HepG2 (cell line): ENCODE measurements around the gene SNF8. TPM values are rescaled to one million over a fixed set of nuclear protein-coding genes. Genes with fewer than 3 reads are reported as not detected.

Source experiments
- CBX1 ChIP-seq: IDR thresholded peaks from one replicate; pipeline ENCODE4 v1.6.1; 2016; ENCODE audit warnings: antibody characterized with exemption, low read depth
- E2F1 ChIP-seq: sonication (generic); formaldehyde crosslinking; IDR thresholded peaks from 2 replicates; pipeline ENCODE4 v1.5.0; 2020; ENCODE audit warnings: missing genetic modification reagents
- ETS1 ChIP-seq: sonication (generic); formaldehyde crosslinking; IDR thresholded peaks from 2 replicates; pipeline ENCODE4 v1.4.0; 2020; ENCODE audit warnings: missing genetic modification reagents
- FLYWCH1 ChIP-seq: sonication (generic); formaldehyde crosslinking; IDR thresholded peaks from 2 replicates; pipeline ENCODE4 v1.8.1; 2023; ENCODE audit warnings: mild to moderate bottlenecking, missing genetic modification reagents
- HES4 ChIP-seq: sonication (generic); formaldehyde crosslinking; IDR thresholded peaks from 2 replicates; pipeline ENCODE4 v1.9.0; 2021; ENCODE audit warnings: mild to moderate bottlenecking, missing genetic modification reagents, borderline replicate concordance
- HOXD1 ChIP-seq: sonication (generic); formaldehyde crosslinking; IDR thresholded peaks from 2 replicates; pipeline ENCODE4 v1.5.0; 2020; ENCODE audit warnings: missing genetic modification reagents
- KDM3A ChIP-seq: IDR thresholded peaks from 2 replicates; pipeline ENCODE4 v1.6.1; 2018; ENCODE audit warnings: low read depth, missing compliant biosample characterization
- MAF1 ChIP-seq: sonication (generic); formaldehyde crosslinking; IDR thresholded peaks from 2 replicates; pipeline ENCODE4 v1.5.0; 2020; ENCODE audit warnings: missing genetic modification reagents, borderline replicate concordance
- RBM22 ChIP-seq: fragments of 200-400 bp; formaldehyde crosslinking; optimal IDR thresholded peaks from 2 replicates; pipeline ENCODE3; 2017; ENCODE audit warnings: mild to moderate bottlenecking, low read length, moderate library complexity
- RXRB ChIP-seq: IDR thresholded peaks from 2 replicates; pipeline ENCODE4 v1.6.1; 2016; ENCODE audit warnings: borderline replicate concordance, missing genetic modification reagents, missing compliant biosample characterization
- SIN3A ChIP-seq: IDR thresholded peaks from 2 replicates; pipeline ENCODE4 v1.6.1; 2011; ENCODE audit warnings: low read depth, mild to moderate bottlenecking, control low read depth, low read length, borderline replicate concordance
- SKIL ChIP-seq: sonication (generic); formaldehyde crosslinking; IDR thresholded peaks from 2 replicates; pipeline ENCODE4 v1.8.0; 2022; ENCODE audit warnings: missing genetic modification reagents, mild to moderate bottlenecking, moderate library complexity, borderline replicate concordance
- STAG1 ChIP-seq: sonication (generic); formaldehyde crosslinking; IDR thresholded peaks from 2 replicates; pipeline ENCODE4 v1.4.0; 2020; ENCODE audit warnings: missing genetic modification reagents
- TBX3 ChIP-seq: fragments of 450-650 bp; IDR thresholded peaks from 2 replicates; pipeline ENCODE4 v1.6.1; 2017; ENCODE audit warnings: antibody characterized with exemption, mild to moderate bottlenecking, inconsistent platforms, borderline replicate concordance
- ZBTB20 ChIP-seq: sonication (generic); formaldehyde crosslinking; IDR thresholded peaks from 2 replicates; pipeline ENCODE4 v1.8.1; 2023; ENCODE audit warnings: missing genetic modification reagents, low read depth, mild to moderate bottlenecking, borderline replicate concordance
- ZNF230 ChIP-seq: sonication (generic); formaldehyde crosslinking; IDR thresholded peaks from 2 replicates; pipeline ENCODE4 v1.4.0; 2020; ENCODE audit warnings: mild to moderate bottlenecking, missing genetic modification reagents
- ZNF362 ChIP-seq: sonication (generic); formaldehyde crosslinking; IDR thresholded peaks from 2 replicates; pipeline ENCODE4 v1.4.0; 2020; ENCODE audit warnings: missing genetic modification reagents, mild to moderate bottlenecking, borderline replicate concordance
- ZNF543 ChIP-seq: sonication (generic); formaldehyde crosslinking; IDR thresholded peaks from 2 replicates; pipeline ENCODE4 v1.4.0; 2020; ENCODE audit warnings: mild to moderate bottlenecking, missing genetic modification reagents
- ZNF558 ChIP-seq: sonication (generic); formaldehyde crosslinking; IDR thresholded peaks from 2 replicates; pipeline ENCODE4 v1.9.0; 2022; ENCODE audit warnings: mild to moderate bottlenecking, missing genetic modification reagents, borderline replicate concordance
- ZNF567 ChIP-seq: sonication (generic); formaldehyde crosslinking; IDR thresholded peaks from 2 replicates; pipeline ENCODE4 v1.8.1; 2023; ENCODE audit warnings: mild to moderate bottlenecking, missing genetic modification reagents, borderline replicate concordance
- ZNF580 ChIP-seq: IDR thresholded peaks from 2 replicates; pipeline ENCODE4 v1.6.1; 2016; ENCODE audit warnings: low read depth, borderline replicate concordance
- ZNF614 ChIP-seq: IDR thresholded peaks from 2 replicates; pipeline ENCODE4 v1.6.1; 2018; ENCODE audit warnings: missing biosample characterization, missing genetic modification reagents, inconsistent platforms, borderline replicate concordance
- ZNF766 ChIP-seq: sonication (generic); formaldehyde crosslinking; IDR thresholded peaks from 2 replicates; pipeline ENCODE4 v1.5.0; 2020; ENCODE audit warnings: missing genetic modification reagents, borderline replicate concordance
- polyA plus RNA-seq, 8 experiments: library from polyadenylated mRNA; depleted of rRNA in 3 of 8; stranded (reverse) in 7 of 8; unstranded in 1 of 8; fragments of >200 nt; fragmentation: Illumina TruSeq in 4 of 8; extraction: Trizol in 4 of 8; gene quantifications; 2 replicates each; pipeline versions ENCODE4 v1.2.1 to v1.2.3, GENCODE V29; 2011 to 2016; ENCODE audit warnings: low read depth in 4 of 8, missing spikeins in 1 of 8, mixed read lengths in 1 of 8; ENCODE audit not compliant: insufficient read depth in 1 of 8
- total RNA-seq, 5 experiments: library from RNA; depleted of rRNA; stranded (reverse); fragments of >200 nt; fragmentation: Illumina TruSeq; extraction: Trizol; gene quantifications; 2 replicates each; pipeline ENCODE4 v1.2.3, GENCODE V29; 2016; ENCODE audit warnings: low read depth in 1 of 5

Gene SNF8
- total and polyA plus RNA-seq, 2 of the 13 experiments (the other 11 are each of a cell fraction or from before 2014, with no cell fraction given) = 114 to 153 TPM

GRCh38 chr17:48970865-48971687 lies 26.4 kb upstream of the SNF8 start (continued):
- TF ChIP-seq SKIL (CRISPR knock-in tag) (peak; percentile 92), ZNF580 (CRISPR knock-in tag) (peak; percentile 86), ZNF766 (CRISPR knock-in tag) (peak; percentile 80; the same call in 1 of the 2 replicates), ZNF614 (peak; percentile 93), ZBTB20 (peak; percentile 37), RXRB (CRISPR knock-in tag) (peak; percentile 87), ZNF362 (CRISPR knock-in tag) (0 out of 2 replicates have a peak, but pooled peaks have one; percentile 56), RBM22 (no peak), ZNF230 (CRISPR knock-in tag) (peak; percentile 18; the same call in 1 of the 2 replicates), CBX1 (peak; percentile 64), FLYWCH1 (CRISPR knock-in tag) (no peak), ZNF567 (CRISPR knock-in tag) (0 out of 2 replicates have a peak, but pooled peaks have one; percentile 9), HES4 (CRISPR knock-in tag) (no peak), E2F1 (CRISPR knock-in tag) (no peak), ETS1 (CRISPR knock-in tag) (no peak), HOXD1 (CRISPR knock-in tag) (peak; percentile 61; the same call in 1 of the 2 replicates), TBX3 (peak; percentile 73; the same call in 1 of the 2 replicates), STAG1 (CRISPR knock-in tag) (peak; percentile 28), MAF1 (no peak), ZNF543 (CRISPR knock-in tag) (peak; percentile 55; the same call in 1 of the 2 replicates), KDM3A (peak; percentile 76; the same call in 1 of the 2 replicates), SIN3A (0 out of 2 replicates have a peak, but pooled peaks have one; percentile 41), ZNF558 (CRISPR knock-in tag) (peak; percentile 84; the same call in 1 of the 2 replicates)
